Activated naive CD8-positive, alpha-beta T cell treated with anti-CD3 and anti-CD28 coated beads, Interleukin-2, amount 10 ng/mL, durations not matched to agents 7 days and 5 days (primary cell): ENCODE data around the gene DEGS2. TPM values are rescaled to one million over a fixed set of nuclear protein-coding genes. Genes with fewer than 3 reads are reported as not detected.

Experiments used
- ATAC-seq: fragments of 150-1000 bp; cut with Tn5 transposase; one replicate; pipeline ENCODE4 v1.10.0; 2021; ENCODE audit warnings: low read depth, moderate library complexity
- POLR2A ChIA-PET: fragments of 350-600 bp; sonication (Branson Sonifier 250); formaldehyde crosslinking; loops from one replicate; lab custom pipeline; 2021; ENCODE audit warnings: antibody characterized with exemption; lab: Charles Lee
- DNase-seq: peaks from one replicate; pipeline ENCODE4 v3.0.0; 2021
- H3K27ac Mint-ChIP-seq: one replicate; pipeline ENCODE4 v1.8.0; 2022; ENCODE audit warnings: mild to moderate bottlenecking, mixed read lengths
- H3K27me3 Mint-ChIP-seq: one replicate; pipeline ENCODE4 v1.8.0; 2022; ENCODE audit warnings: mild to moderate bottlenecking, moderate library complexity, mixed read lengths
- H3K36me3 Mint-ChIP-seq: one replicate; pipeline ENCODE4 v1.8.0; 2021; ENCODE audit warnings: mild to moderate bottlenecking, mixed read lengths
- H3K4me1 Mint-ChIP-seq: one replicate; pipeline ENCODE4 v1.8.0; 2021; ENCODE audit warnings: mixed read lengths
- H3K4me3 Mint-ChIP-seq: one replicate; pipeline ENCODE4 v1.8.0; 2022; ENCODE audit warnings: mild to moderate bottlenecking, moderate library complexity, mixed read lengths
- H3K9me3 Mint-ChIP-seq: one replicate; pipeline ENCODE4 v1.8.0; 2021; ENCODE audit warnings: mixed read lengths
- total RNA-seq, 2 experiments: library from RNA; stranded (reverse); gene quantifications; one replicate each; pipeline ENCODE4 v1.2.3, GENCODE V29; 2021

DEGS2 gene
- total RNA-seq, 2 experiments from 2014 or later = 0.14 to 0.28 TPM

- POLR2A ChIA-PET = interaction anchor here (0.5 to 0.8 kb wide), 3 partner anchors 11 to 152 kb away, joined by 3 to 4 read pairs (median 3); no protein-coding TSS in a partner anchor
- DNase-seq (no peak), ATAC-seq (no peak)
- Mint-ChIP-seq H3K4me3 (no peak overlapping the region), H3K9me3 (no peaks in the 10 kb centered on the region), H3K36me3 (peaks cover 32% of the 10 kb centered on the region), H3K4me1 (peaks cover 10% of the 10 kb centered on the region), H3K27ac (peak overlapping the region; percentile 77), H3K27me3 (no peaks in the 10 kb centered on the region)
These were observed 28.3 kb downstream of the DEGS2 start for GRCh38 chr14:100131181-100131580.

GRCh38 chr14:100130521-100130920, 28.9 kb downstream of the DEGS2 start:
- Mint-ChIP-seq H3K4me1 (peaks cover 10% of the 10 kb centered on the region), H3K9me3 (no peaks in the 10 kb centered on the region), H3K27me3 (no peaks in the 10 kb centered on the region), H3K27ac (peak overlapping the region; percentile 77), H3K4me3 (no peak overlapping the region), H3K36me3 (peaks cover 32% of the 10 kb centered on the region)
- DNase-seq (no peak), ATAC-seq (no peak)
- POLR2A ChIA-PET = interaction anchor here (0.5 kb wide), 1 partner anchor 153 kb away, joined by 3 read pairs; no protein-coding TSS in a partner anchor

GRCh38 chr14:100129161-100129589, 30.3 kb downstream of the DEGS2 start:
- H3K27me3 Mint-ChIP-seq = no peaks in the 10 kb centered on the region
- H3K4me3 Mint-ChIP-seq = no peak overlapping the region
- peaks cover 12% of the 10 kb centered on the region for H3K4me1 Mint-ChIP-seq
- POLR2A ChIA-PET = no interaction called here
- ATAC-seq (no peak), DNase-seq (no peak)
- no peaks in the 10 kb centered on the region for H3K9me3 Mint-ChIP-seq
- peaks cover 40% of the 10 kb centered on the region for H3K36me3 Mint-ChIP-seq
- H3K27ac Mint-ChIP-seq = no peak overlapping the region

- H3K27me3 Mint-ChIP-seq = no peaks in the 10 kb centered on the region
- peaks cover 35% of the 10 kb centered on the region for H3K36me3 Mint-ChIP-seq
- no peaks in the 10 kb centered on the region for H3K9me3 Mint-ChIP-seq
- ATAC-seq (no peak), DNase-seq (no peak)
- H3K4me1 Mint-ChIP-seq = peaks cover 12% of the 10 kb centered on the region
- no peak overlapping the region for H3K27ac Mint-ChIP-seq
- POLR2A ChIA-PET = no interaction called here
- H3K4me3 Mint-ChIP-seq = no peak overlapping the region
These were observed 30.8 kb downstream of the DEGS2 start for GRCh38 chr14:100128688-100129087.

- Mint-ChIP-seq H3K36me3 (peaks cover 35% of the 10 kb centered on the region), H3K27me3 (no peaks in the 10 kb centered on the region), H3K27ac (no peak overlapping the region), H3K4me1 (peaks cover 15% of the 10 kb centered on the region), H3K4me3 (no peak overlapping the region), H3K9me3 (no peaks in the 10 kb centered on the region)
- no peak for ATAC-seq
- DNase-seq = no peak
- POLR2A ChIA-PET = no interaction called here
These were observed 31.5 kb downstream of the DEGS2 start for GRCh38 chr14:100127853-100128455.

- Mint-ChIP-seq H3K36me3 (peaks cover 29% of the 10 kb centered on the region), H3K9me3 (no peaks in the 10 kb centered on the region), H3K27me3 (no peaks in the 10 kb centered on the region), H3K4me3 (no peak overlapping the region), H3K27ac (no peak overlapping the region), H3K4me1 (peaks cover 13% of the 10 kb centered on the region)
- no peak for DNase-seq
- POLR2A ChIA-PET = no interaction called here
- ATAC-seq = no peak
These were observed 33.0 kb downstream of the DEGS2 start for GRCh38 chr14:100126401-100126800.

- Mint-ChIP-seq H3K4me1 (peaks cover 7% of the 10 kb centered on the region), H3K27ac (no peak overlapping the region), H3K9me3 (no peaks in the 10 kb centered on the region), H3K27me3 (no peaks in the 10 kb centered on the region), H3K4me3 (no peak overlapping the region), H3K36me3 (peaks cover 26% of the 10 kb centered on the region)
- POLR2A ChIA-PET = interaction anchor here (1.2 kb wide), 1 partner anchor 54 kb away, joined by 4 read pairs; no protein-coding TSS in a partner anchor
- no peak for ATAC-seq
- DNase-seq = no peak
These were observed 34.8 kb downstream of the DEGS2 start for GRCh38 chr14:100124551-100125088.

- DNase-seq = no peak
- ATAC-seq = no peak
- Mint-ChIP-seq H3K4me3 (no peak overlapping the region), H3K4me1 (peaks cover 9% of the 10 kb centered on the region), H3K27ac (no peak overlapping the region), H3K36me3 (peaks cover 24% of the 10 kb centered on the region), H3K27me3 (no peaks in the 10 kb centered on the region), H3K9me3 (no peaks in the 10 kb centered on the region)
- POLR2A ChIA-PET = no interaction called here
These were observed 35.8 kb downstream of the DEGS2 start for GRCh38 chr14:100123618-100124017.

GRCh38 chr14:100122481-100123223, 36.8 kb downstream of the DEGS2 start:
- peak overlapping the region; percentile 3 for H3K27ac Mint-ChIP-seq
- ATAC-seq (no peak), DNase-seq (no peak)

GRCh38 chr14:100121643-100122480, 37.6 kb downstream of the DEGS2 start:
- H3K36me3 Mint-ChIP-seq = peaks cover 25% of the 10 kb centered on the region

More at GRCh38 chr14:100122481-100123223, 36.8 kb downstream of the DEGS2 start:
- H3K4me1 Mint-ChIP-seq = peaks cover 14% of the 10 kb centered on the region
- H3K4me3 Mint-ChIP-seq = no peak overlapping the region
- H3K9me3 Mint-ChIP-seq = no peaks in the 10 kb centered on the region
- no peaks in the 10 kb centered on the region for H3K27me3 Mint-ChIP-seq
- H3K36me3 Mint-ChIP-seq = peaks cover 29% of the 10 kb centered on the region
- POLR2A ChIA-PET = no interaction called here

GRCh38 chr14:100120522-100121269, 38.7 kb downstream of the DEGS2 start:
- no peaks in the 10 kb centered on the region for H3K27me3 Mint-ChIP-seq
- H3K4me1 Mint-ChIP-seq = peaks cover 17% of the 10 kb centered on the region
- no peak overlapping the region for H3K4me3 Mint-ChIP-seq
- H3K36me3 Mint-ChIP-seq = peaks cover 31% of the 10 kb centered on the region
- H3K9me3 Mint-ChIP-seq = no peaks in the 10 kb centered on the region
- ATAC-seq (no peak), DNase-seq (no peak)
- peak overlapping the region; percentile 54 for H3K27ac Mint-ChIP-seq
- POLR2A ChIA-PET = interaction anchor here (0.6 to 1.0 kb wide), 2 partner anchors 12 to 221 kb away, joined by 3 read pairs; no protein-coding TSS in a partner anchor

More at GRCh38 chr14:100121643-100122480, 37.6 kb downstream of the DEGS2 start:
- POLR2A ChIA-PET = interaction anchor here (1.0 kb wide), 1 partner anchor 13 kb away, joined by 3 read pairs; no protein-coding TSS in a partner anchor
- Mint-ChIP-seq H3K4me3 (no peak overlapping the region), H3K9me3 (no peaks in the 10 kb centered on the region), H3K27ac (no peak overlapping the region), H3K4me1 (peaks cover 14% of the 10 kb centered on the region), H3K27me3 (no peaks in the 10 kb centered on the region)
- DNase-seq = no peak
- ATAC-seq = no peak

- peaks cover 16% of the 10 kb centered on the region for H3K4me1 Mint-ChIP-seq
- H3K27me3 Mint-ChIP-seq = no peaks in the 10 kb centered on the region
- H3K4me3 Mint-ChIP-seq = no peak overlapping the region
- DNase-seq = no peak
- ATAC-seq = no peak
- POLR2A ChIA-PET = no interaction called here
- H3K27ac Mint-ChIP-seq = peak overlapping the region; percentile 42
- peaks cover 29% of the 10 kb centered on the region for H3K36me3 Mint-ChIP-seq
- H3K9me3 Mint-ChIP-seq = no peaks in the 10 kb centered on the region
These were observed 40.2 kb downstream of the DEGS2 start for GRCh38 chr14:100119251-100119650.
